GM12878 (cell line): ENCODE results near the gene AIFM1. TPM values are rescaled to one million over a fixed set of nuclear protein-coding genes. Genes with fewer than 3 reads are reported as not detected.
A peak's percentile ranks its signal among the peaks of the same experiment; 100 is the strongest.

ENCODE experiments used
- ATF7 ChIP-seq: fragments of 450-650 bp; IDR thresholded peaks from 2 replicates; pipeline ENCODE4 v1.6.1; 2016; ENCODE audit warnings: low read depth, mild to moderate bottlenecking
- BRCA1 ChIP-seq: IDR thresholded peaks from 2 replicates; pipeline ENCODE4 v1.6.1; 2011; ENCODE audit warnings: low read depth, low read length, improper control_type of control experiment
- CBFB ChIP-seq: IDR thresholded peaks from 2 replicates; pipeline ENCODE4 v1.6.1; 2016; ENCODE audit warnings: antibody characterized with exemption, low read depth
- CEBPB ChIP-seq, 2 experiments: fragments of 150-350 bp in 1 of 2; IDR thresholded peaks; 2 replicates each; pipeline ENCODE4 v1.6.1; 2012 to 2014; ENCODE audit warnings: low read depth in 2 of 2, low read length in 2 of 2, borderline replicate concordance in 1 of 2, inconsistent platforms in 1 of 2
- CREB1 ChIP-seq: IDR thresholded peaks from 2 replicates; pipeline ENCODE4 v1.6.1; 2012; ENCODE audit warnings: low read depth, mild to moderate bottlenecking, inconsistent platforms
- EGR1 ChIP-seq, 2 experiments: IDR thresholded peaks; 1 replicate in 1 of 2; 2 replicates in 1 of 2; pipeline ENCODE4 v1.6.1; 2011 to 2012; ENCODE audit warnings: low read depth in 2 of 2, low read length in 2 of 2, borderline replicate concordance in 1 of 2, mild to moderate bottlenecking in 1 of 2, moderate library complexity in 1 of 2
- ELK1 ChIP-seq: IDR thresholded peaks from 2 replicates; pipeline ENCODE4 v1.6.1; 2012; ENCODE audit warnings: low read depth, low read length, improper control_type of control experiment
- FOS ChIP-seq: IDR thresholded peaks from 3 replicates; pipeline ENCODE4 v1.6.1; 2011; ENCODE audit warnings: borderline replicate concordance; ENCODE audit not compliant: insufficient read length; ENCODE audit errors: extremely low read depth
- IRF5 ChIP-seq: fragments of 450-650 bp; IDR thresholded peaks from 2 replicates; pipeline ENCODE4 v1.6.1; 2017; ENCODE audit warnings: borderline replicate concordance
- KDM1A ChIP-seq: fragments of 200-600 bp; sonication (generic); IDR thresholded peaks from 2 replicates; pipeline ENCODE4 v1.6.1; 2016; ENCODE audit warnings: borderline replicate concordance
- POLR2AphosphoS2 ChIP-seq: IDR thresholded peaks from 2 replicates; pipeline ENCODE4 v1.6.1; 2011; ENCODE audit warnings: low read depth, mild to moderate bottlenecking, low read length, improper control_type of control experiment, moderate library complexity
- RAD21 ChIP-seq: IDR thresholded peaks from 2 replicates; pipeline ENCODE4 v1.6.1; 2011; ENCODE audit warnings: mild to moderate bottlenecking, low read depth, low read length, moderate library complexity; ENCODE audit not compliant: insufficient read depth
- RB1 ChIP-seq: fragments of 450-650 bp; formaldehyde crosslinking; IDR thresholded peaks from 2 replicates; pipeline ENCODE4 v1.6.1; 2017; ENCODE audit warnings: mild to moderate bottlenecking, borderline replicate concordance
- RELA ChIP-seq: fragments of 450-650 bp; IDR thresholded peaks from 2 replicates; pipeline ENCODE4 v1.8.0; 2014; ENCODE audit warnings: borderline replicate concordance; ENCODE audit not compliant: partially characterized antibody
- RUNX3 ChIP-seq: IDR thresholded peaks from 2 replicates; pipeline ENCODE4 v1.6.1; 2012; ENCODE audit warnings: low read length, inconsistent platforms
- SUPT20H ChIP-seq: IDR thresholded peaks from 2 replicates; pipeline ENCODE4 v1.6.1; 2011; ENCODE audit warnings: low read depth, mild to moderate bottlenecking, low read length, moderate library complexity, borderline replicate concordance; ENCODE audit not compliant: control insufficient read depth
- TCF3 ChIP-seq: IDR thresholded peaks from 2 replicates; pipeline ENCODE4 v1.6.1; 2012; ENCODE audit warnings: low read depth, mild to moderate bottlenecking, low read length, borderline replicate concordance; ENCODE audit not compliant: insufficient read depth
- USF2 ChIP-seq: IDR thresholded peaks from 2 replicates; pipeline ENCODE4 v1.6.1; 2011; ENCODE audit warnings: low read depth, low read length, improper control_type of control experiment, borderline replicate concordance
- ZNF217 ChIP-seq: fragments of 450-650 bp; IDR thresholded peaks from 2 replicates; pipeline ENCODE4 v1.6.1; 2017; ENCODE audit warnings: antibody characterized with exemption, mild to moderate bottlenecking
- ZSCAN29 ChIP-seq: fragments of 450-650 bp; IDR thresholded peaks from 2 replicates; pipeline ENCODE4 v1.6.1; 2017; ENCODE audit warnings: mild to moderate bottlenecking, moderate library complexity
- polyA plus RNA-seq, 11 experiments: library from polyadenylated mRNA; depleted of rRNA in 4 of 11; unstranded in 6 of 11; stranded (reverse) in 5 of 11; fragments of >200 nt; fragmentation: Nextera tagmentation in 4 of 11; fragmentation: Illumina TruSeq in 1 of 11; extraction: Ambion mirVana in 4 of 11; extraction: Trizol in 1 of 11; gene quantifications; 1 replicate in 1 of 11; 2 replicates in 10 of 11; pipeline versions ENCODE4 v1.2.1 to v1.2.3, GENCODE V29; 2011 to 2016; ENCODE audit warnings: inconsistent platforms in 2 of 11, missing spikeins in 2 of 11, low read depth in 1 of 11
- total RNA-seq, 4 experiments: library from RNA; depleted of rRNA in 3 of 4; stranded (reverse); fragments of >200 nt in 3 of 4; fragmentation: Illumina TruSeq in 1 of 4; extraction: Trizol in 1 of 4; gene quantifications; 2 replicates each; pipeline versions ENCODE4 v1.2.1 to v1.2.3, GENCODE V29; 2013 to 2021
- TF ChIP-seq, protein P1 (sequence below): fragments of 450-650 bp; formaldehyde crosslinking; IDR thresholded peaks from 2 replicates; pipeline ENCODE4 v1.4.0; 2020; ENCODE audit warnings: mild to moderate bottlenecking, moderate library complexity

AIFM1 gene
- total and polyA plus RNA-seq, 10 of the 15 experiments (the other 5 are each of a cell fraction or from before 2014, with no cell fraction given) = 44.2 to 121 (median 80.0) TPM

DNA sequence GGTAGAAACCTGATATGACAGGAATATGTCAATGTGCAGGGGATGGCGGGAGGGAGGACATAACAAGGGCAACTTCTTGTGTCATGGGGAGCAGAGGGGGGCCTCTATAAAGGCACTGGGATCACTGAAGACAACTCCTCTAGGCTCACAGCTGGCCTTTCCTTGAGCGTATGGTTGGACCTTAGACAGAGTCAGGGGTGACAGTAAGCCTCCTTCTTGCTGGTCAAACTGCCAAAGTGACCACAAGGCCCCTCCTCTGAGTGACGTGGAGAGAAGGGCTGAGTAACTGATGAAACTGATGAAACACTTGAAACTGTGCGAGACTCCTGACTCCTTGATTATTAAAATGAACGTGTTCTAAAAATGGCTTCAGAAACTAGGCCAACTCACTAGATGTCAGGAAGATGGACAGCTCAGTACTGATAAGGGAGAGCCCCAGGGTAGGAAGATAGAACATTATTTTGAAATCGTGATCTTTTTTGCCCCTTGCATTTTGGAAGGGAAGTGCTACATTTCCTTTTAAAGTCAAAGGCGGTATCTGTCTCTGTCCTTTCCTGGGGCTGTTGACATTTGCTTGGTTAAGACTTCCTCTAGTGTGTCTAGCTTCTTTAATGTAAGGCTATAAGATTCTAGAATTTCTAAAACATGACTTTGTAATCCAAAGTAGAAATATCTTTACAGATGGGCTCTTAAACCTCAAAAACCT is 7.7 kb upstream of the AIFM1 start (continued):
- peak; percentile 32; the same call in 1 of the 2 replicates for TF ChIP-seq CREB1
- no peak for TF ChIP-seq USF2
- TF ChIP-seq CEBPB (IDR thresholded peaks at IDR 0.05; ENCODE audit: borderline replicate concordance in 1 of 2, low read depth in 2 of 2, low read length in 2 of 2) = no peak
- no peak for TF ChIP-seq BRCA1
- TF ChIP-seq EGR1 (IDR thresholded peaks at IDR 0.05; ENCODE audit: borderline replicate concordance in 1 of 2, low read depth in 2 of 2, low read length in 2 of 2) = no peak
- TF ChIP-seq CBFB = no peak
- TF ChIP-seq ELK1 = no peak
- TF ChIP-seq TCF3 = no peak
- TF ChIP-seq, protein P1, sequence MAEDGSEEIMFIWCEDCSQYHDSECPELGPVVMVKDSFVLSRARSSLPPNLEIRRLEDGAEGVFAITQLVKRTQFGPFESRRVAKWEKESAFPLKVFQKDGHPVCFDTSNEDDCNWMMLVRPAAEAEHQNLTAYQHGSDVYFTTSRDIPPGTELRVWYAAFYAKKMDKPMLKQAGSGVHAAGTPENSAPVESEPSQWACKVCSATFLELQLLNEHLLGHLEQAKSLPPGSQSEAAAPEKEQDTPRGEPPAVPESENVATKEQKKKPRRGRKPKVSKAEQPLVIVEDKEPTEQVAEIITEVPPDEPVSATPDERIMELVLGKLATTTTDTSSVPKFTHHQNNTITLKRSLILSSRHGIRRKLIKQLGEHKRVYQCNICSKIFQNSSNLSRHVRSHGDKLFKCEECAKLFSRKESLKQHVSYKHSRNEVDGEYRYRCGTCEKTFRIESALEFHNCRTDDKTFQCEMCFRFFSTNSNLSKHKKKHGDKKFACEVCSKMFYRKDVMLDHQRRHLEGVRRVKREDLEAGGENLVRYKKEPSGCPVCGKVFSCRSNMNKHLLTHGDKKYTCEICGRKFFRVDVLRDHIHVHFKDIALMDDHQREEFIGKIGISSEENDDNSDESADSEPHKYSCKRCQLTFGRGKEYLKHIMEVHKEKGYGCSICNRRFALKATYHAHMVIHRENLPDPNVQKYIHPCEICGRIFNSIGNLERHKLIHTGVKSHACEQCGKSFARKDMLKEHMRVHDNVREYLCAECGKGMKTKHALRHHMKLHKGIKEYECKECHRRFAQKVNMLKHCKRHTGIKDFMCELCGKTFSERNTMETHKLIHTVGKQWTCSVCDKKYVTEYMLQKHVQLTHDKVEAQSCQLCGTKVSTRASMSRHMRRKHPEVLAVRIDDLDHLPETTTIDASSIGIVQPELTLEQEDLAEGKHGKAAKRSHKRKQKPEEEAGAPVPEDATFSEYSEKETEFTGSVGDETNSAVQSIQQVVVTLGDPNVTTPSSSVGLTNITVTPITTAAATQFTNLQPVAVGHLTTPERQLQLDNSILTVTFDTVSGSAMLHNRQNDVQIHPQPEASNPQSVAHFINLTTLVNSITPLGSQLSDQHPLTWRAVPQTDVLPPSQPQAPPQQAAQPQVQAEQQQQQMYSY (CRISPR knock-in tag) = no peak
- TF ChIP-seq ZNF217 = no peak
- TF ChIP-seq ATF7 = 0 out of 2 replicates have a peak, but pooled peaks have one; percentile 30
- TF ChIP-seq RUNX3 = peak; percentile 76
- TF ChIP-seq SUPT20H = no peak
- TF ChIP-seq RAD21 = no peak
- TF ChIP-seq POLR2AphosphoS2 = no peak
- no peak for TF ChIP-seq KDM1A
- no peak for TF ChIP-seq IRF5
- no peak for TF ChIP-seq RELA
- TF ChIP-seq RB1 = no peak
- TF ChIP-seq FOS = no peak
- TF ChIP-seq ZSCAN29 = no peak
